HUDEP-2 (cell line): ENCODE results near the gene RPP25.
A peak's percentile ranks its signal among the peaks of the same experiment; 100 is the strongest.

ENCODE experiments used
- DNase-seq, 76 experiments: peaks; one replicate each; lab custom pipeline; 2025; ENCODE audit not compliant: unreplicated experiment in 76 of 76; lab: John Stamatoyannopoulos, UW

Gene RPP25

DNA sequence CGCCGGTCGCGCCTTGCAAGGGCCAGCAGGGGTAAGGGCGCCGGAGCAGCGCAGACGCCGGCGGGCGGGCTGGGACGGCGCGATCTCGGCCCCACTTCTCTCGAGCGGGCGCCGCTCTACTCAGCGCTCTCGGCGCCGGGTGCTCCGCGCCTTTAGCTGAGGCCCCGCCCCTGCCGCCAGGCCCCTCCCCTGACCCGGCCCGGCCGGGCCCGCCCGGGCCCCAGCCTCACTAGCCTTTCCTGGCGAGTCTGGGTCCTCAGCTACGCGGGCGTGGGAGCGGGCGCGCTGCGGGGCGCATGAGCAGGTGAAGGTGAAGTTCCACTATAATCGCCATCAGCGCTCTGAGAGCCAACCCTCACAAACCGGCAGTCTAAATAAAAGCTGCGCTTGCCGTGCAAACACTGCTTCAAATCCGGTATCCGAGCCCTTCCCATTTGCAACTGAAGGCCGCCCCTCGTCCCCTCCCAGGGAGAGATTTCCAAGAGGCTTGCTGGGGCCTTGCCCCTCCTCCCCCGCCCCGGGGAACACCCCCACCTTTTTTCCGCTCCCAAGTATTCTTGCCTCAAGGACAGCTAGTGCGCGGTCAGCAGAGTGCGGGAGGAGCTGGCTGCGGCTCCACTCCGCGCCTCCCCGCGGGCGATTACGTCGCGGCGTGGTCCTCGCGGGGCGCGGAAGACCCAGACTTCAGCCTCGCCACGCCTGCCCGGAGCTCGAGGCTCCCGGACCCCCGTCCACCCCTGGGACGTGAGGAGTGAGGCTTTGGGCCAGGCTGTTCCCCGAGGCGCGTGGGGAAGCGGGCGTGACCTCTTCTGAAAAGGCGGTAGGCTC is at the start of gene RPP25:
TSS of gene RPP25 (minus strand) at position 125 of the 828 bp plus-strand sequence. CDS start 189 bp downstream, outside the sequence.
- peak in 62 of 76 experiments; percentile 10 to 76 (median 56) for DNase-seq

- no peak for DNase-seq
Observed at GRCh38 chr15:75002398-75002797, 45.8 kb upstream of the RPP25 start.

GRCh38 chr15:75001310-75001709 is 44.7 kb upstream of the RPP25 start:
- no peak for DNase-seq

DNA sequence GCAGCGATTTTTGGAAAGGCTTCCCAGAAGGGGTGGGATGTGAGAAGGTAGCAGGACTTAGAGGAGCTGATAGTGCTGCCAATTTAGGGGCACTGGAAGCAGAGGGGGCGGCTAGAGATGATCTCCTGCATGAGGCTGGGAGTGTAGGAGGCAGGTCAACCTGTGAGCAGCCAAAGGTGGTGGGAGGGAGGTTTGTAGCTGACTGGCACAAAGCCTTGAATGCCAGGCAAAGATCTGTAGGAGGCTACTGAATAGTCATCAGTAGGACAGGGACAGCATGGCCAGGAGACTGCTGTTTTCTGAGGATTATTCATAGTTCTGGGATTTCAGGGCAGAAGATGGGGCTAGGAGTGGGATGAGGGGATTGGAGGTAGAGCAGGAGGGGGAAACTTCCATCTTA is 41.0 kb upstream of the RPP25 start:
- DNase-seq: no peak

DNA sequence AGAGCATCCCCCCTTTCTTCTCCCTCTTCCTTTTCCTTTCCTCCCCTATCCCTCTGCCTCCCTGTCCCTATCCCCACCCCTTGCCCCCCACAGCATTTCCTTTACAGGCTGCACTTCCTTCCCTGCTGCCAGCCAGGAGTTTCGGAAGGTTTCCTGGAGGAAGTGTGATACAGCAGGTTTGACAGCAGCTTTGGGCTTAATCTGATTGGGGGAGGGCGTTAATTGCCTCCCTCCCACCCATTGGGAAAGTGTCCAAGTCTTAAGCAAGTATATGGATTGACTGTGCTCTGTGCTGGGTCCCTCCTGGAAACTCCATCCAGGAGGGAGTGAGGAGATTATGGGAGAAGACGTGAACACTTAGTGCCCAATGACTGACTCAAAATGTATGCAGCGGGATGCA is 40.6 kb upstream of the RPP25 start:
- no peak for DNase-seq

DNA sequence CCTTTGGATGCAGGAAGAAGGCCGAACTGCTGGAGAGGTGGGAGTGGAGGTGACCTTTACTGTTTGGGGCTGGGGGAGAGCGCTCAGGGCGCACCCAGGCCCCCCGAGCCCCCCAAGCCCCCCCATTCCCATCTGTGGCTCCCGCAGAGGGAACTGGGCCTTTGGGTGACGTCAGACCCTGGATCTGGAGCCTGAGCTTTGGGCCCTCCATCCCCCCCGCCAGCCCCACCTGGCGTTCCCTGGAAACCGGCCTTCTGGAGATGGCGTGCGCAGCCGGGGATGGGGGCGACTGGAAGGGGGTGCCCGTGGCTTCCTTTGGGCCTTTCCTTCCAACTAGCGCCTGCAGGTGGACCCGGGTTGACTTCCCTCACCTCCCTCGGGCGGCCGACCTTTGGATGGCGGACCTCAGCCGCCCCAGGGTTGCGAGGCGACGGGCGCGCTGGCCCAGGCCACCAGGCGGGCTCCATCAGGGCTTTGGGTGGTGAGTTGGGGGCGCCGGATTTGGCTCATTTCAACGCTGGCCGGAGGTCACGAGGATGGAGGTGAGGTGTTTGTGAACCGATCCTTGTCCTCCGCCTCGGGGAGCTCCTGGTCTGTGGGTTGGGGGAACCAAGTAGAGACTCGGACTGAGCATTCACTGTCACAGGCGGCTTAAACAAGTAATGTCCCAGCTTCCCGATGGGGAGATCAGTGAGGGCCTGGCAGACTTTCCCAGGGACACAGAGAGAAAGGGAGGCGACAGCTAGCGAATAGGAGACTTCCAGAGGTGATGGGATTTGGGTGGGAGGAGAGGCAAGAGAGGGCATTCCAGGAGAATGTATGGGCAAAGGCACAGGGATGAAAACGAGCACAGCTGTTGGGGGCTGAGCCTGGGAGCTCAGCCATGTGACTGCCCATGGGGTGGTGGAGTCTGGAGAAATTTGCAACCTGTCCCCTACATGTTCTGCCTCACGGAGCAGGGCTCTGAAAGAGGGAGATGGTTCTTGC is 39.5 kb upstream of the RPP25 start:
- no peak for DNase-seq

DNA sequence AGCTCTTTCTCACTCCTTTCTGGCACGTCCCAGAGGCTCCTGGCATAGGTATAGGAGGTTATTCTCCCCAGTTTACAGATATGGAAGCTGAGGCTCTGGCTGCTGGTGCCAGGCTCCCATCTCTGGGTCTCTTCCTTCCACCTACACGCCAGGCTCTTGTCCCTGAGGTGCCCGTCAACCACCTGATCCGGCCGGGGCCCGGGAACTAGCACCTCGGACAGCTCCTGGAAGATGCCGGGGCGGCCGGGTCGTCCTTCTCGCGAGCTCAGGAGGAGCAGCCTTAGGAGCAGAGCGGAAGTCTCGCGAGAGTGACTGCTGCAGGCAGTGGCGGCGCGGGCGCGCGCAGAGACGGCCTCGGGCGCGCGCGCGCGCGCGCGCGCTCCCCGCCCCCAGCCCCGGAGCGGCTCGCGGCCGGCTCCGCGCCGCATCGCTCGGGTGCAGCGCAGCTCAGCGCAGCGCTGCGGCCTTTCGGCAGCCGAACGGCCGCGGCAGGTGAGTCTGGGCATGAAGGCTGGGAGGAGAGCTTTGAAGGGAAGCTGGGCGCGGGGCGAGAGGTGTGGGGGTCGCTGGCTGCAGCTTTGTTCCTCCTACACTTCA is 38.7 kb upstream of the RPP25 start, which contains the start of gene SCAMP5:
TSS of gene SCAMP5 (plus strand) at position 382 of the 597 bp plus-strand sequence. CDS start 16,277 bp downstream, outside the sequence.
- peak in 75 of 76 experiments; percentile 5 to 95 (median 85) for DNase-seq

GRCh38 chr15:74994685-74995084 is 38.1 kb upstream of the RPP25 start:
- no peak for DNase-seq

GRCh38 chr15:74994236-74994635 is 37.7 kb upstream of the RPP25 start:
- no peak for DNase-seq

DNA sequence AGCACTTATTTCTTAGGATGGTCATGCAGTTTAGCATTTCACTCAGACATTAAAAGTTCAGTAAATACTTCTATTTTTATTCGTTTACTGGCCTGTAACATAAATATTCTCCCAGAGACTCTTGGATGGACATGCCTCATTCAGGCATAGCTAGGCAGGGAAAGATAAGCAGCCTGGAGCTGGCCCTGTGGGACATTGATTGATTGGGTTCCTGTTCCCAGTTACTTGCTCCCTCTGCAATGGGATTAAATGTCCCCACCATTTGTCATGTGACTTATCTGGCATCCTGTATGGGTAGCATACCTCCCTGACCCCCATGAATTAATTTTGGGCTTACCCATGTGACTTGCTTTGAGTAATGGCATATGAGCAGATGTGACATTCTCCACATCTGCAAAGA is 36.0 kb upstream of the RPP25 start:
- no peak for DNase-seq

GRCh38 chr15:74989527-74989926 is 33.0 kb upstream of the RPP25 start:
- DNase-seq: no peak

- DNase-seq: peak in 30 of 76 experiments; percentile 3 to 50 (median 18)
Observed at GRCh38 chr15:74988007-74988800, 31.6 kb upstream of the RPP25 start.

- no peak for DNase-seq
Observed at GRCh38 chr15:74983725-74984231, 27.2 kb upstream of the RPP25 start.

DNA sequence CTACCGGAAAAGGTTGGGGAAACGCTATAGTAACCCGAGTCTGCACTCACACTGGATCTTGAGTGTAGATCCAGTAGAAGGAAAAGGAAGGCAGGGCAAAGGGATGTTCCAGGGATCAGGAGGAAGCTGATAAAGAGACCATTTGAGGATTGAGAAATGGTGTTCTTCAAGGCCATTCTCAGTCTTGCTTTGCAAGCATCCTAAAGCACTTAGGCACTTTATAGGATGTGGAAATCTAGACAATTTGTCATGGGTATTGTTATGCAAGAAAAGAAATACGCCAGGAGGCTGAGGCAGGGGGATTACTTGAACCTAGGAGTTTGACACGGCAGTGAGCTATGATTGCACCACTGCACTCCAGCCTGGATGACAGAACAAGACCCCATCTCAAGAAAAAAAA is 25.6 kb upstream of the RPP25 start:
- no peak for DNase-seq

DNA sequence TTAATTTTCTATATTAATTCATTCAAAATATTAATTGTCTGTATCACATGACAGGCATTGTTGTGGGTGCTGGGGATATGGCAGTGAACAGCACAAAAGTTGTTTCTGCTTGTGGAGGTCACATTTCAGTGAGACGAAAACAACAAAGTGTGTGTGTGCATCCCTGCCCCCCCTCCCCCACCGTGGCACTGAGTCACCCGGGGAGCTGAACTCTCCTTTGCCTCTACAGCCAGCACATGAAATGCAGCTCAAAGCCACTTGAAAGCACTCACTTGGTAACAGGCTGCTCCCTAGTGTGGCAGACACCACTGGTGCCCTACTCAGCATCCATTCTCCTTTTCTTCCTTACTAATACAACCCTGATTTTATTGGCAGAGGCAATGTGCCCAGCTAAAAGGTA is 21.9 kb upstream of the RPP25 start:
- DNase-seq: no peak

- DNase-seq: no peak
Observed at GRCh38 chr15:74978077-74978476, 21.5 kb upstream of the RPP25 start.

DNA sequence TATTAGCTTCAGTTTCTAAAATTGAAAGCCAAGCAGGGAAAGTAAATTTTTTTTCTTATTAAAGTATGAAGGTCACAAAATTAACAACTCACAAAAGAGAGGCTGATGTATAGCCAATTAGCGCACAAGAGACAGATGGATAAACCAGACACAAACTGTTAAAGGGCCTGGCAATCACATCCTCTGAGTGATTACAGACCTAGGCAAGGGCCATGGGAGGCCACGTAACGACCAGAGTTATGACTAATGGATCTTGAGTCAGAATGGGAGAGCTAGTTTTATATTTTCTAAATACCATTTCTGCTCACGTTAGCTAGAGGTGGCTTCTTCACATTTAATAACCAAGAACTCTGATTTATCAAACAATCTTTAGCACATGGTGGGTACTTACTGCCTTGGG is 21.0 kb upstream of the RPP25 start:
- DNase-seq: no peak

DNA sequence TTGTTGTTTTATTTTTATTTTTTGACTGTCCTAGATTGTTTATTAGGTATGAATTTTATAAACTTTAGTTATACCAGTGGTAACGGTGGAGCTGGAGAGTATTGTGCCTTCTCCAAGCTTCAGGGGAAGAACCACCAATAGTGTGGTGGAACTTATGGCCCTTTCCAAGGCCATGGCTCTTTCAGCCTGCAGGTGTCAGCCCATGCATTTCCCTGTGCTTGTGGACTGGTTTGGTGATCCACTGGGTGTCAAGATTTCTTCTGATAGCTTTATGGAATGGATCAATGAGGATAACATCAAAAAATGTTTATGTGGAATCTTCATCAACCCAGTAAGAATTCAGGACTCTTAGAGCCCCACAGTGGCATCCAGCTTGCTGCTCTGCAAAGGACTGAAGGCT is 19.6 kb upstream of the RPP25 start:
- DNase-seq: peak in 1 of 76 experiments; percentile 5

DNA sequence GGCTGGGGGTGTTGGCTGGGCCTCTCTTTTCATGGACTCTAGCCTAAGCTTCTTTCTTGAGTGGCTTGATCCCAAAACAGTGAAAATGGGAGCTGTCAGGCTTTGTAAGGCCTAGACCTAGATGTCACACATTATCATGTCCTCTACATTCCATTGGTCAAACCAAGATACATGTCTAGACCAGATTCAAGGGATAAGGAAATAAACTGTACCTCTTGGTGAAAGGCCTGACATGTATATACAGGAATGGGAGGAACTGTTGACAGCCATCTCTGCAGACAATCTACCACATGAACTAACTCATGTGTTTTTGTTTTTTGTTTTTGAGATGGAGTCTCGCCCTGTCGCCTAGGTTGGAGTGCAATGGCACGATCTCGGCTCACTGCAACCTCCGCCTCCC is 11.1 kb upstream of the RPP25 start:
- no peak for DNase-seq

- DNase-seq: no peak
Observed at GRCh38 chr15:74964794-74965193, 8.2 kb upstream of the RPP25 start.
